K562 (cell line): ENCODE results near the gene SLC38A2. TPM values are rescaled to one million over a fixed set of nuclear protein-coding genes. Genes with fewer than 3 reads are reported as not detected.

Source experiments
- CBX1 ChIP-seq: sonication (generic); IDR thresholded peaks from 2 replicates; pipeline ENCODE4 v1.6.1; 2016; ENCODE audit warnings: antibody characterized with exemption, low read depth, mild to moderate bottlenecking
- CCAR2 ChIP-seq: fragments of 200-400 bp; formaldehyde crosslinking; IDR thresholded peaks from 2 replicates; pipeline ENCODE4 v1.6.1; 2017; ENCODE audit warnings: mild to moderate bottlenecking, low read depth, low read length
- HDAC6 ChIP-seq: IDR thresholded peaks from 2 replicates; pipeline ENCODE4 v1.6.1; 2012; ENCODE audit warnings: low read depth, mild to moderate bottlenecking, control low read depth, inconsistent platforms, low read length, moderate library complexity
- ILK ChIP-seq: fragments of 450-650 bp; IDR thresholded peaks from 2 replicates; pipeline ENCODE4 v1.6.1; 2016; ENCODE audit warnings: missing genetic modification characterization, low read depth, mild to moderate bottlenecking, missing compliant biosample characterization, moderate library complexity, borderline replicate concordance
- KDM4B ChIP-seq, 2 experiments: fragments of 450-650 bp in 1 of 2; sonication (generic) in 1 of 2; IDR thresholded peaks; 2 replicates each; pipeline ENCODE4 v1.6.1; 2016 to 2017; ENCODE audit warnings: borderline replicate concordance in 2 of 2, antibody characterized with exemption in 1 of 2, low read depth in 1 of 2, mild to moderate bottlenecking in 1 of 2
- MTF1 ChIP-seq: fragments of 250-450 bp; sonication (Bioruptor Pico); IDR thresholded peaks from 2 replicates; pipeline ENCODE4 v1.9.0; 2021; ENCODE audit warnings: moderate library complexity, mild to moderate bottlenecking, inconsistent platforms, borderline replicate concordance
- NONO ChIP-seq, 2 experiments: fragments of 200-400 bp in 1 of 2; fragments of 450-650 bp in 1 of 2; formaldehyde crosslinking in 1 of 2; IDR thresholded peaks; 2 replicates each; pipeline ENCODE4 v1.6.1; 2017; ENCODE audit warnings: low read depth in 2 of 2, mild to moderate bottlenecking in 2 of 2, moderate library complexity in 2 of 2, low read length in 1 of 2
- PCBP1 ChIP-seq: fragments of 200-400 bp; formaldehyde crosslinking; IDR thresholded peaks from 2 replicates; pipeline ENCODE4 v1.6.1; 2018; ENCODE audit warnings: mild to moderate bottlenecking, low read depth, low read length; ENCODE audit not compliant: poor library complexity, severe bottlenecking
- PCBP2 ChIP-seq: fragments of 200-400 bp; formaldehyde crosslinking; IDR thresholded peaks from 2 replicates; pipeline ENCODE4 v1.6.1; 2018; ENCODE audit warnings: low read length, low read depth, mild to moderate bottlenecking, moderate library complexity; ENCODE audit not compliant: poor library complexity, severe bottlenecking
- POLR2G ChIP-seq: fragments of 200-400 bp; formaldehyde crosslinking; IDR thresholded peaks from 2 replicates; pipeline ENCODE4 v1.6.1; 2017; ENCODE audit warnings: low read depth, mild to moderate bottlenecking, antibody characterized with exemption, low read length, moderate library complexity
- RFX1 ChIP-seq: fragments of 450-650 bp; IDR thresholded peaks from 2 replicates; pipeline ENCODE4 v1.6.1; 2016; ENCODE audit warnings: mild to moderate bottlenecking, moderate library complexity
- SMARCB1 ChIP-seq: IDR thresholded peaks from 2 replicates; pipeline ENCODE4 v1.6.1; 2011; ENCODE audit warnings: improper control_type of control experiment, low read depth; ENCODE audit not compliant: insufficient read length
- SMARCC2 ChIP-seq: fragments of 450-650 bp; IDR thresholded peaks from 2 replicates; pipeline ENCODE4 v1.6.1; 2017; ENCODE audit warnings: antibody characterized with exemption, moderate library complexity, mild to moderate bottlenecking, low read depth
- SOX6 ChIP-seq: fragments of 450-650 bp; IDR thresholded peaks from 2 replicates; pipeline ENCODE4 v1.6.1; 2014; ENCODE audit warnings: mild to moderate bottlenecking
- TGIF2 ChIP-seq: sonication (generic); formaldehyde crosslinking; IDR thresholded peaks from 2 replicates; pipeline ENCODE4 v1.8.1; 2022; ENCODE audit warnings: mild to moderate bottlenecking, missing genetic modification reagents, moderate library complexity
- ZBTB1 ChIP-seq: sonication (generic); formaldehyde crosslinking; IDR thresholded peaks from 2 replicates; pipeline ENCODE4 v1.8.1; 2023; ENCODE audit warnings: missing genetic modification reagents, low read depth, mild to moderate bottlenecking, borderline replicate concordance
- ZNF121 ChIP-seq: sonication (generic); formaldehyde crosslinking; conservative IDR thresholded peaks from 2 replicates; pipeline ENCODE4 v1.8.0; 2022; ENCODE audit warnings: missing genetic modification reagents
- ZNF184 ChIP-seq: sonication (generic); formaldehyde crosslinking; IDR thresholded peaks from 2 replicates; pipeline ENCODE4 v1.5.0; 2020; ENCODE audit warnings: missing genetic modification reagents
- ZNF212 ChIP-seq: fragments of 450-650 bp; formaldehyde crosslinking; IDR thresholded peaks from 2 replicates; pipeline ENCODE4 v1.4.0; 2020; ENCODE audit warnings: mild to moderate bottlenecking
- ZNF668 ChIP-seq: fragments of 250-450 bp; sonication (Bioruptor Pico); IDR thresholded peaks from 2 replicates; pipeline ENCODE4 v1.8.0; 2022; ENCODE audit warnings: mild to moderate bottlenecking, inconsistent platforms
- ZNF79 ChIP-seq: fragments of 250-450 bp; sonication (Bioruptor Pico); IDR thresholded peaks from 2 replicates; pipeline ENCODE4 v1.4.0; 2020; ENCODE audit warnings: low read depth, mild to moderate bottlenecking, moderate library complexity
- polyA plus RNA-seq, 8 experiments: library from polyadenylated mRNA; depleted of rRNA in 4 of 8; stranded (reverse) in 5 of 8; unstranded in 3 of 8; fragments of >200 nt; fragmentation: Nextera tagmentation in 2 of 8; fragmentation: Illumina TruSeq in 1 of 8; extraction: Ambion mirVana in 2 of 8; extraction: Trizol in 1 of 8; gene quantifications; 2 replicates each; pipeline versions ENCODE4 v1.2.1 to v1.2.3, GENCODE V29; 2011 to 2014; ENCODE audit warnings: inconsistent platforms in 1 of 8, missing spikeins in 1 of 8
- total RNA-seq, 7 experiments: library from RNA; depleted of rRNA in 6 of 7; stranded (reverse); fragments of >200 nt in 6 of 7; fragmentation: Illumina TruSeq in 2 of 7; extraction: Trizol in 2 of 7; gene quantifications; 2 replicates each; pipeline versions ENCODE4 v1.2.1 to v1.2.3, GENCODE V29; 2011 to 2021; ENCODE audit warnings: low replicate concordance in 1 of 7
- TF ChIP-seq, protein P1 (sequence below): fragments of 450-650 bp; formaldehyde crosslinking; IDR thresholded peaks from 2 replicates; pipeline ENCODE4 v1.4.0; 2022; ENCODE audit warnings: missing genetic modification characterization
- TF ChIP-seq, protein P2 (sequence below): fragments of 250-450 bp; sonication (Bioruptor Pico); IDR thresholded peaks from 2 replicates; pipeline ENCODE4 v1.5.0; 2020; ENCODE audit warnings: mild to moderate bottlenecking
- TF ChIP-seq, protein P3 (sequence below): fragments of 450-650 bp; formaldehyde crosslinking; IDR thresholded peaks from 2 replicates; pipeline ENCODE4 v1.4.0; 2020; ENCODE audit warnings: mild to moderate bottlenecking, mixed read lengths

The SLC38A2 gene
- total and polyA plus RNA-seq, 9 of the 15 experiments (the other 6 are each of a cell fraction or from before 2014, with no cell fraction given) = 98.7 to 292 (median 143) TPM

DNA sequence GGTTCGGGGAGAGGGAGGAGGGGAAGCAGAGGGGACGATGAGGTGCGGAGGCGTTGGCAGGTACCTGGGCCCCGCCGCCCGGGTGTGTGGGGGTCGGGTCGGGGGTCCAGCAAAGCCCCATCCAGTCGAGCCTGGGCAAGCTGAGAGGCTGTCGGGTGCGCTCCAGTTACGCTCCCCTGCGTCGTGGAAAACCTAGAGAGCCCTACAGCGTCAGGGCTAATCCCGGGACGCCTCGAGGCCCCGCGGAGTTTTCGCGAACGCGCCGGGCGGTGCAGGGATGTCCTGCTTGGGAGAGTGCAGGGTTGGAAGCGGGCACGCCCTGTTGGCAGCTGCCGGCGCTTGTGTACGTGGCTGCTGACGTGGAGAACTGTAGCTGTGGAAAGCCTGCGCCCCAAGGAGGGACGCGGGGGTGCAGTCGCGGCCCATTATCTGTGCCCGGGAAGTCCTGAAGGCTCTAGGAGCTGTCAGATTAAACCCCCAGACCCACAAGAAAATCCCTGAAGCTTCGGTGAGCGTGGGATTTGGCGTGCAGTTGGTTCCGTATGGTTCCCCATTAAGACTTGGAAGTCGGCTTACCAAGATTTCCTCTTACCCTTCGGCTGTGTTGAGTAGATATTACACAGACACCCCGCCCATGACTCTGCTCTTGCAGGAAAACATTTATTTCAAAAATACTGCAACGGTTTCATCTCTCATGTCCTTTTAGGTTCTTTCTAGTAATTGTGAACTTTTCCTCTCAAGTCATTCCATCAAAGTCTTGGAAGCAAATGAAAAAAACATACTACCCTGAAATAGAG lies 11.3 kb upstream of the SLC38A2 start (continued):
- TF ChIP-seq HDAC6 = no peak
- no peak for TF ChIP-seq ZNF79 (CRISPR knock-in tag)
- no peak for TF ChIP-seq PCBP2
- TF ChIP-seq, protein P1, sequence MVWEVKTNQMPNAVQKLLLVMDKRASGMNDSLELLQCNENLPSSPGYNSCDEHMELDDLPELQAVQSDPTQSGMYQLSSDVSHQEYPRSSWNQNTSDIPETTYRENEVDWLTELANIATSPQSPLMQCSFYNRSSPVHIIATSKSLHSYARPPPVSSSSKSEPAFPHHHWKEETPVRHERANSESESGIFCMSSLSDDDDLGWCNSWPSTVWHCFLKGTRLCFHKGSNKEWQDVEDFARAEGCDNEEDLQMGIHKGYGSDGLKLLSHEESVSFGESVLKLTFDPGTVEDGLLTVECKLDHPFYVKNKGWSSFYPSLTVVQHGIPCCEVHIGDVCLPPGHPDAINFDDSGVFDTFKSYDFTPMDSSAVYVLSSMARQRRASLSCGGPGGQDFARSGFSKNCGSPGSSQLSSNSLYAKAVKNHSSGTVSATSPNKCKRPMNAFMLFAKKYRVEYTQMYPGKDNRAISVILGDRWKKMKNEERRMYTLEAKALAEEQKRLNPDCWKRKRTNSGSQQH (CRISPR knock-in tag) = peak; percentile 60; the same call in 1 of the 2 replicates
- no peak for TF ChIP-seq CCAR2
- TF ChIP-seq RFX1 = no peak
- TF ChIP-seq ILK = no peak
- TF ChIP-seq TGIF2 (CRISPR knock-in tag) = no peak
- TF ChIP-seq SMARCC2 = no peak
- 0 out of 2 replicates have a peak, but pooled peaks have one; percentile 39 for TF ChIP-seq ZBTB1 (CRISPR knock-in tag)
- TF ChIP-seq SMARCB1 = no peak
- TF ChIP-seq POLR2G = peak; percentile 77
- TF ChIP-seq ZNF212 = peak; percentile 10; the same call in 1 of the 2 replicates
- no peak for TF ChIP-seq SOX6
- TF ChIP-seq PCBP1 = peak; percentile 88
- TF ChIP-seq ZNF121 (CRISPR knock-in tag) = no peak
- no peak for TF ChIP-seq MTF1 (CRISPR knock-in tag)
- no peak for TF ChIP-seq CBX1
- TF ChIP-seq, protein P2, sequence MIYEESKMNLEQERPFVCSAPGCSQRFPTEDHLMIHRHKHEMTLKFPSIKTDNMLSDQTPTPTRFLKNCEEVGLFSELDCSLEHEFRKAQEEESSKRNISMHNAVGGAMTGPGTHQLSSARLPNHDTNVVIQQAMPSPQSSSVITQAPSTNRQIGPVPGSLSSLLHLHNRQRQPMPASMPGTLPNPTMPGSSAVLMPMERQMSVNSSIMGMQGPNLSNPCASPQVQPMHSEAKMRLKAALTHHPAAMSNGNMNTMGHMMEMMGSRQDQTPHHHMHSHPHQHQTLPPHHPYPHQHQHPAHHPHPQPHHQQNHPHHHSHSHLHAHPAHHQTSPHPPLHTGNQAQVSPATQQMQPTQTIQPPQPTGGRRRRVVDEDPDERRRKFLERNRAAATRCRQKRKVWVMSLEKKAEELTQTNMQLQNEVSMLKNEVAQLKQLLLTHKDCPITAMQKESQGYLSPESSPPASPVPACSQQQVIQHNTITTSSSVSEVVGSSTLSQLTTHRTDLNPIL (CRISPR knock-in tag) = no peak
- no peak for TF ChIP-seq ZNF668 (CRISPR knock-in tag)
- TF ChIP-seq ZNF184 = no peak
- no peak for TF ChIP-seq NONO (IDR thresholded peaks at IDR 0.05; ENCODE audit: low read depth in 2 of 2, low read length in 1 of 2)
- TF ChIP-seq, protein P3, sequence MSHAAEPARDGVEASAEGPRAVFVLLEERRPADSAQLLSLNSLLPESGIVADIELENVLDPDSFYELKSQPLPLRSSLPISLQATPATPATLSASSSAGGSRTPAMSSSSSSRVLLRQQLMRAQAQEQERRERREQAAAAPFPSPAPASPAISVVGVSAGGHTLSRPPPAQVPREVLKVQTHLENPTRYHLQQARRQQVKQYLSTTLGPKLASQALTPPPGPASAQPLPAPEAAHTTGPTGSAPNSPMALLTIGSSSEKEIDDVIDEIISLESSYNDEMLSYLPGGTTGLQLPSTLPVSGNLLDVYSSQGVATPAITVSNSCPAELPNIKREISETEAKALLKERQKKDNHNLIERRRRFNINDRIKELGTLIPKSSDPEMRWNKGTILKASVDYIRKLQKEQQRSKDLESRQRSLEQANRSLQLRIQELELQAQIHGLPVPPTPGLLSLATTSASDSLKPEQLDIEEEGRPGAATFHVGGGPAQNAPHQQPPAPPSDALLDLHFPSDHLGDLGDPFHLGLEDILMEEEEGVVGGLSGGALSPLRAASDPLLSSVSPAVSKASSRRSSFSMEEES (CRISPR knock-in tag) = no peak
- TF ChIP-seq KDM4B (IDR thresholded peaks at IDR 0.05; ENCODE audit: borderline replicate concordance in 2 of 2, low read depth in 1 of 2) = no peak
